ENCODE results near the gene USP40.

- TF ChIP-seq CTCF (conservative IDR thresholded peaks at IDR 0.05), result no peak
- TF ChIP-seq ZFX (IDR thresholded peaks at IDR 0.05), result no peak
These were observed 135.9 kb downstream of the USP40 start for GRCh38 chr2:233430651-233431050.

Data from C4-2B (cell line).